ENCODE results near the gene PRIM2.
"Not testable (repeated sequence)": the region's sequence is repeated elsewhere in the genome, so short reads cannot be mapped to it uniquely, and the experiment has no call there.

PRIM2 gene

DNA sequence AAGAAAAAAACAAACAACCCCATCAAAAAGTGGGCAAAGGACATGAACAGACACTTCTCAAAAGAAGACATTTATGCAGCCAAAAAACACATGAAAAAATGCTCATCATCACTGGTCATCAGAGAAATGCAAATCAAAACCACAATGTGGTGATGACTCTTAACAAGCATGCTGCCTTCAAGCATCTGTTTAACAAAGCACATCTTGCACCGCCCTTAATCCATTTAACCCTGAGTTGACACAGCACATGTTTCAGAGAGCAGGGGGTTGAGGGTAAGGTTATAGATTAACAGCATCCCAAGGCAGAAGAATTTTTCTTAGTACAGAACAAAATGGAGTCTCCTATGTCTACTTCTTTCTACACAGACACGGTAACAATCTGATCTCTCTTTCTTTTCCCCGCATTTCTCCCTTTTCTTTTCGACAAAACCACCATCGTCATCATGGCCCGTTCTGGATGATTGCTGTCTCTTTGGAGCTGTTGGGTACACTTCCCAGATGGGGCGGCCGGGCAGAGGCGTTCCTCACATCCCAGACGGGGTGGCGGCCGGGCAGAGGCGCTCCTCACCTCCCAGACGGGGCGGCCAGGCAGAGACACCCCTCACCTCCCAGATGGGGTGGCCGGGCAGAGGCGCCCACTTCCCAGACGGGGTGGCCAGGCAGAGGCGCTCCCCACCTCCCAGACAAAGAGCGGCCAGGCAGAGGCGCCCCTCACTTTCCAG lies 7.2 kb upstream of the PRIM2 start:
- DNase-seq: peak; percentile 70

DNA sequence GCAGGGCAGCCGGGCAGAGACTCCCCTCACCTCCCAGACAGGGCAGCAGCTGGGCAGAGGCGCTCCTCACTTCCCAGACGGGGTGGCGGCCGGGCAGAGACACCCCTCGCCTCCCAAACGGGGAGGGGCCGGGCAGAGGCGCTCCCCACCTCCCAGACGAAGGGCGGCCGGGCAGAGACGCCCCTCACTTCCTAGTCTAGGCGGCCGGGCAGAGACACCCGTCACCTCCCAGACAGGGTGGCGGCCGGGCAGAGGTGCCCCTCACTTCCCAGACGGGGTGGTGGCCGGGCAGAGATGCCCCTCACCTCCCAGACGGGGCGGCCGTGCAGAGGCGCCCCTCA lies 6.6 kb upstream of the PRIM2 start:
- DNase-seq: no peak

DNA sequence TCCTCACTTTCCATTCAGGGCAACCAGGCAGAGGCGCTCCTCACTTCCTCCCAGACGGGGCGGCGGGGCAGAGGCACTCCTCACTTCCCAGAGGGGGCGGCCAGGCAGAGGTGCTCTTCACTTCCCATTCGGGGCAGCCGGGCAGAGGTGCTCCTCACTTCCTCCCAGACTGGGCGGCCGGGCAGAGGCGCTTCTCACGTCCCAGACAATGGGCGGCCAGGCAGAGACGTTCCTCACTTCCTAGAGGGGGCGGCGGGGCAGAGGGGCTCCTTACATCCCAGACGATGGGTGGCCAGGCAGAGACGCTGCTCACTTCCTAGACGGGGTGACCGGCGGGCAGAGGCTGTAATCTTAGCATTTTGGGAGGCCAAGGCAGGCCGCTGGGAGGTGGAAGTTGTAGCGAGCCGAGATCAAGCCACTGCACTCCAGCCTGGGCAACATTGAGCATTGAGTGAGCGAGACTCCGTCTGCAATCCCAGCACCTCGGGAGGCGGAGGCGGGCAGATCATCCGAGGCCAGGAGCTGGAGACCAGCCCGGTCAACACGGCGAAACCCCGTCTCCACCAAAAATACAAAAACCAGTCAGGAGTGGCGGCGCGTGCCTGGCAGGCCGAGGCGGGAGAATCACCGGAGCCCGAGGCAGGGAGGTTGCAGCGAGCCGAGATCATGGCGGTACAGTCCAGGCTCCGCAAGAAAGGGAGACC lies 6.0 kb upstream of the PRIM2 start:
- DNase-seq: not testable (repeated sequence)

DNA sequence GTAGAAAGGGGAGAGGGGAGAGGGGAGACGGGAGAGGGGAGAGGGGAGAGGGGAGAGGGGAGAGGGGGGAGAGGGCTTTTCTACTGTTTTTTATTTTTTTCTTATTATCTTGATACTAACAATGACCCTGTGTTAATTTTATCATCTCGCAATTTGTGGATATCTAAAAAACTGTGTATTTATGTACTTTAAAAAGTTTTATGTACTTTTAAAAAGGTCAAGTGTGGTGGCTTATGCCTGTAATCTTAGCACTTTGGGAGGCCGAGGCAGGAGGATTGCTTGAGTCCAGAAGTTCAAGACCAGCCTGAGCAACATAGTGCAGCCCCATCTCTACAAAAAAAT lies 5.5 kb upstream of the PRIM2 start:
- DNase-seq: no peak

DNA sequence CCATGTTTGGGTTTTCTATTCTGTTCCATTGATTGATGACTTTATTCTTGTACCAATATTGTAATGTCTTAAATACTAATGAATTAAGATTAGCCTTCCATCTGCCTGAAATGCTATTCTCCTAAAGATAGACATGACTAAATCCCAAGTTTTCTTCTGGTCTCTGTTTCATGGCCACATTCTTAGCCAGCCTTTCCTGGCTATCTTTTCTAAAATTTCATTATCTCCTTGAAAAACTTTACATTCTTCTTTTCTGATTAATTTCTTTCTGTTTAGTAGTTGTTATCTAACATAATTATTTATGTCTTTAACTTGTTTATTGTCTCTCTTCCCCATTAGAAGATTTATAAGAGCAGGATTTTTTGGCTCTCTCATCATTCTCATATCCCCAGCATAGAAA lies 4.4 kb upstream of the PRIM2 start:
- DNase-seq: no peak

DNA sequence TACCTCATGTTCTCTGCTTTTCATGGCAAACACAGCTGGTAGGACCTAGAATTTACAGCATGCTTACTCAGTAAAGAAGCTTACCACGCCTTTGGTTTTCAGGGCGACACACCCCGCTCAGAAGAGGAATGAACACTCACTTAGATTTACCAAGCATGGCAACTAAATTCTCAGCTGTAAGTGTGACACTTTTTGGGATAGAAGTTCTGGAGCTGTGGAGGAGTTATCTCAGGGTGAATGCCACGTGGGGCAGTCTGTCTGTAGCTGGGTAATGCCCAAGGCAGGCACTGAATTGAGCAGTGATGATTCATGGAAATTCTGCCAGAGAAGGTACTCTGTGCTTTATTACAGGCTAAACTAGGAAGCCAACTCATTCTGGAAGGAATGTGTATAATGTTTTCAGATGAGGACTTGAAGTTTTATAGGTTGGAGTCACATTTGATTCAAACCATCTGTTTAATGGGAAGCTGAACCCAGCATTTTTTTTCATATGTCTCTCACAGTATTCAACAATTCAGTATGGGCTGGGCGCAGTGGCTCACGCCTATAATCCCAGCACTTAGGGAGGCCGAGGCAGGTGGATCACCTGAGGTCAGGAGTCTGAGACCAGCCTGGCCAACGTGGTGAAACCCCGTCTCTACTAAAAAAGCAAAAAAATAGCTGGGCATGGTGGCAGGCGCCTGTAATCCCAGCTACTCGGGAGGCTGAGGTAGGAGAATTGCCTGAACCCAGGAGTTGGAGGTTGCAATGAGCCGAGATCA lies 3.5 kb upstream of the PRIM2 start:
- DNase-seq: peak; percentile 100

DNA sequence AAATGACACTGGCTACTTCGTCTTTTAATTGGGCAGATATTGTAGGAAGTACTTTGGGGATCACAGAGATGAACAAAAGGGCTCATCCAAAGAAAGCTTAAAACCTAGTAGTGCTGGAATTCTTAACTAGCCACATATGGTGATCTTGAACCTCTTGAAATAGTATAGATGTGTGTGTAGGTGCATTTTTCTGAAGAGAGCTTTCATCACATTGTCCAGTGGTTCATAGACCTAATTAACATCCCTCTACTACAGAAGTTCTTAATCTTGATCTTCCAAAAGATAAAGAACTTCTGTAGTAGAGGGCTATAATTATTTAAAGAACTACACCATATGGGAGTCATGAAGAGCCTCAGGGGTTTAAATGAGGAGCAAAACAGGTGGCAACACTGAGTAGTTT lies 2.3 kb upstream of the PRIM2 start:
- peak; percentile 34 for DNase-seq

DNA sequence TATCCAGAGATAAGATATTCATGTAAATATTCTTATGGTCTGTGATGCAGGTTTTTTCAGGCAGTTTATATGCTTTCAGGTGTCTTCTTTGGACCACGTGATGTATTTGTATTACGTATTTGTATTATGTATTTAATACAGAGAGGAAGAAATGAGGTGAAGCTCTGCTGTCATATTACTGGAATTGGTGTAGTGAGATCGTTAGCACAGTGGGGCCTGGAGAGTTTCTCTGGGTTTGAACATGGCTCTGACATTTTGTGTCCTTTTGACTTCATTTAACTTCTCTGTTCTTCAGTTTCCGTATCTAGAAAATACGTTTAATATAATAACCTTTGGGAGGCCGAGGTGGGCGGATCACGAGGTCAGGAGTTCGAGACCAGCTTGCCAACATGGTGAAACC lies 1.6 kb upstream of the PRIM2 start:
- no peak for DNase-seq

DNA sequence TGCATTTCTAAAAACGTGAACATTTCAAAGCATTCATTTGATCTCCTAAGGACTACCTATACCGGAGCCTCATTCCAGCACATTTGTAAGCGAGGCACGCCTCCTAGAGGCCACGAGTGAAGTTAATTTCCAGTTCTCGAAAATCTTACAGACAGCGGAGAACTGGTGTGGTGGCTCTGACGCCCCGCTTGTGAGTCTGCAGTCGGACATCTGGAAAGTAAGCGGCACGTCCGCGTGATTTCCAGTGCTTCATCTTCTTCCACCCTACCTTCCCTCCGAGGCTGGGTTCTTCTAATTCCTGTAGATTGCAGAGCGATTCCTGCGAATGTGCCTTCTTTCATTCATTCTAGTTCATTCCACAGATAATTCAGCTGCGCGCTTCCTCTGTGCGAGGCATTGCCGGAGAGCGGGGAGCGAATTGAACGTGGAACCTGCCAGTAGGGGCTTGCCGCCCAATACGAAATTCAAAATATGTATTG lies 810 bp upstream of the PRIM2 start:
- DNase-seq: peak; percentile 95

DNA sequence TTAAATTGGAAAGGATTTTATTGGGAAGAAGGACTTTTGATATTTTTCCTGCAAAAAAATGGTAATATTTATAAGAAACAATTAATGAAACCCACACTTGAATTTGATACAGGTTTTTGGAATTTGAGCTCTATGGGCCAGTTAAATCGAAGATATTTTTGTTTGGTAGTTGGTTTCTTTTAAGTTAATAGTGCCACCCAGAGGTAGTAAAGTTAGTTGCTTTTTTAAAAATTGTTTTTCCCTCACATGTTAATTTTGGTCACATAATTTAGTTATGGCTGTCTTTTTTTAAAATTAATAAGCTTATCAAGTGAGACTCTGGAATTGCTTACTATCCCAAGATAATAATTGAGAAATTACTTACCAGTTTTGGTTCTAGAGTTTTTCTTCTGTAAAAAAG lies 7.1 kb downstream of the PRIM2 start:
- DNase-seq: peak; percentile 29

DNA sequence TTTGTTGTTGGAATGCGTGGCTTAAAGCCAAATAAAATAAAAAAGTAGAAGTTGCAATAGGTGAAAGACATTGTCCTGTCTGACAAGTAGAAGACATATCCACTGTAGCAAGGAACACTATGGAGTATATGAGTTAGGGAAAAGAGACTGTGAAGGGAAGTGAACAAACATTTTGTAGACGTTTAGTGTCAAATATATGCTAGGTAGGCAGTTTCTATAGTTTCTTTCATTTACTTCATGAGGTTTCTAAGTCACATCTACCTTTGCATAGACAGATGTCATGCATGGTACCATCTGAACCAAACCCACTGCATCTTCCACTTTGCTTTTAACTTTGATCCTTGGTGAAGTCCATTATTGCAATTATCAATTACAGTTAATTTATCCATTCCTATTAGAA lies 9.9 kb downstream of the PRIM2 start:
- no peak for DNase-seq

DNA sequence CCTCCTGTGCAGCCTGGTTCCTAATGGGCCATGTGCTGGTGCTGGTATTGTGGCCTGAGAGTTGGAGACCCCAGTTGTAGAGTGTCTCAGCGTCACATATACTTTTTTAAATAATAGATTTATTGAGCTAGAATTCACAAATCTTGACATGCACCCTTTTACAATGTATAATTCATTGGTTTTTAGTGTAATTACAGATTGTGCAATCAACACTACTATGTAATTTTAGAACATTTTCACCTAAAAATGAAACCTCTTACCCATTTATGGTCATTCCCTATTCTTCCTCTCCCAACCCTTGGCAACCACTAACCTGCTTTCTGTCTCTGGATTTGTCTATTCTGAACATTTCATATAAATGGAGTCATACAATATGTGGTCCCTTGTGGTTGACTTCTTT lies 10.6 kb downstream of the PRIM2 start:
- DNase-seq: no peak

DNA sequence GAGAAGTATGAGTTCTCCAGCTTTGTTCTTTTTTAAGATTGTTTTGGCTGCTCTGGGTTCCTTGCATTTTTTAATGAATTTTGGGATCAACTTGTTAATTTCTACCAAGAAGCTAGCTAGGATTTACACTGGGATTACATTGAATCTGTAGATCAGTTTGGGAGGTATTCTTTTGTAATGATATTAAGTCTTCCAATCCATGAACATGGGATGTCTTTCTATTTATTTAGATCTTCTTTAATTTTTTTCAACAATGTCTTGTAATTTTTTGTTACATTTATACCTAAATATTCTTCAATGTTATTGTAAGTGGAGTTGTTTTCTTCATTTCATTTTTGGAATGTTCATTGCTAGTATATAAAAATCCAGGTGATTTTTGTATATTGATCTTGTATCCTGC lies 12.5 kb downstream of the PRIM2 start:
- DNase-seq: no peak

DNA sequence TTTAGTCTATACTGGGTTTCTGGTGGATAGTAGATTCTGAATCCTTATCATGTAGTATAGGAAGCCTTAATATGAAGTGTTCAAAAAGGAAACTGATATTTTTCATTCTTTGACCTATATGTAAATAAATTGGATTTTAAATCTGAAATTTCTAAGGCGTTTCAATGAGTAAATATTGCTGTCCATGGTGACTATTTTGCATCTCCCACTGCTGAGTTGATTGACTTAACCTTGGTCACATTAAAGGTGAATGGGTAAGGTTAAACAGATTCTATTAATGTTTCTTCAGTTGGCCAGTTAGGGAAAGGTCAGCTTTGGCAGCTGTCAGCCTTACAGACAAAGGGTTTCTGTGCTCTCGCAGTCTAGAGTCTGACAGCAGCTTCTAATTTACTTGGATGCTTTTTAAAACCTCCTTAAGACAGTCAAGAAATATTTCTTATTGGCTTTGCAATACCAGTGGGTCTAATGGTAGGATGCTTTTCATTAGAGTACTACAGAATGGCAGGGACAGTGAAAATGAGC lies 24.8 kb downstream of the PRIM2 start:
- DNase-seq: no peak

DNA sequence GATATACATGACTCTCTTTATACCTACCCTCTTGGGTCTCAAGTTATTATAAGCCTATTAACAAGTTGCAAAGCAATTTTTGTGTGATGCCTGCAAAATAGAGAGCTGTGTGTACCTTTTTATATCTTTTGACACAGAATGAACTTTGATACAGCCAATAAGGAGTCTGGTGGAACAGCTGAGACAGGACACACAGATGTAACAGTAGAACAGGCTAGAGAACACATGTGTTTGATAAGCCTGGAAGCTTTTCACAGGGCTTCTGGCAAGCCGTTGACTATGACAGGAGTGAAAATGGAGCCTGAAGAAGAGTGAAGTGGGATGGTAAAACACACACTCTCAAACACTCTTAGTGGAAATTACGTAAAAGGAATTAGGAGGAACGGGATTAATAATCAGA lies 25.9 kb downstream of the PRIM2 start:
- not testable (repeated sequence) for DNase-seq

DNA sequence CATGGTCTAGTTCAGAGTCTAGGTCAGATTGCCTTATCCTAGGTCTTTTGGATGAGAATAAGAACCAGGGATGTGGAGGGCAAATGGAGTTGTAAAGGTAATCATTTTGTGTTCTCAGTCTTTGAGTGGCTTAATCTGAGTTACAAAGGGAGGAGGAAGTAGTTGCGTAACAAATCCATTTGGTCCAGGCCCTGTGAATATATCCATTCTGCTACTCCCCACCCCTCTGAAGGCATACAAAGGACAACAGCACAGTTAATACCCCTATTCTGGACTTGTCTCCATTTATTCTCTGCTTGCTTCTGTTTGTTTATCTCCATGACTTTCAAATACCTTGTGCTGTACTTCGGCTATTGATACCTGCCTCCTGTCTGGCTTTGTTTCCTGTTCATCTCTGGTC lies 29.3 kb downstream of the PRIM2 start:
- DNase-seq: not testable (repeated sequence)

DNA sequence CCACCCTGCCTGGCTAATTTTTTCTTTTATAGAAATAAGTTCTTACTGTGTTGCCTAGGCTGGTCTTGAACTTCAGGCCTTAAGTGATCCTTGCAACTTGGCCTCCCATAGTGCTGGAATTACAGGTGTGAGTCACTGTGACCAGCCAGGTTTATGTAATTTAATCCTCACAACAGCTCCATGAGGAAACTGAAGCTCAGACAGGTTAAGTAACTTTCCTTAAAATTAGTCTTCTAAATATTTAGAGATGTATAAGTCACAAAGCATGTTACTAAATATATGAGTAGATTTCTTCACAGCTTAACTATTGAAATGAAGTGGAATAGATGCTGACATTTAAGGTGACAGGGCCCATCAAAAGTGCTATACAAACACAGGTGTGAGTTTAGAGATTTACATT lies 30.2 kb downstream of the PRIM2 start:
- not testable (repeated sequence) for DNase-seq

DNA sequence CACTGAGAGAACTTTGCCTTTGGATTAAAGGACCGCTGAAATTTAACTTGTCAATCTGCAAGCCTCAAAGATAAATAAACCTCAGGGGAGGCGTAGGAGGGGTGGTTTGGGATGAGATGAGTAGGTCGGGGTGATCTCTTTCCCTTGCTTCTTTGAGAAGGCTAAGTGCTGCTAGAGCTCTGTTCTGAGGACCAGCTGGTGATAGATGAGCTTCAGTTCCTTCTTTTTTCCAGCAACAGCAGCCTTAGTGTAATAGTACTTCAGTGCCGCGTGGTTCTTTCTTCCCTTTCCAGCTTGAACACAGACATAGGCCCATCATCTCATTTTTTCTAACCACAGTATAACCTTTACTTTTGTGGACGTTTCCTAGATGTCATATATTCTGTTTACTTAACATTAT lies 33.0 kb downstream of the PRIM2 start:
- not testable (repeated sequence) for DNase-seq

DNA sequence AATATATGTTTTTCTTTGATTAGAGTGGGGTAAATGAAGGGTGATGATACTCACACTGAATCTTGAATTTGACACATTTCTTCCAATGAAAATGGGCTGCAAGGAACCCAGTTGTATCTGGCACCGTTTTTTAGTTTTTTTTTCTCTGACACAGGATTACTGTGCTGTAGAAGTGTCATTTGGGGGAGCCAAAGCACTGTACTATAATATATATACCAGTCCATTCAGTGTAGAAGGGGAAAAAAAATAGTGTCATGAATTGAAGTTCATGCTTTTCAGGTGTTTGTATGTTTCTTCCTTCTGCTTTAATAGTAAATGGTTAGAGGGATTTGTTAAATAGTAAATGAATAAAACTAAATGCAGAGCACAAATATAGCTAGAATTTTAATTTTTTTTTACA lies 35.2 kb downstream of the PRIM2 start:
- DNase-seq: not testable (repeated sequence)

DNA sequence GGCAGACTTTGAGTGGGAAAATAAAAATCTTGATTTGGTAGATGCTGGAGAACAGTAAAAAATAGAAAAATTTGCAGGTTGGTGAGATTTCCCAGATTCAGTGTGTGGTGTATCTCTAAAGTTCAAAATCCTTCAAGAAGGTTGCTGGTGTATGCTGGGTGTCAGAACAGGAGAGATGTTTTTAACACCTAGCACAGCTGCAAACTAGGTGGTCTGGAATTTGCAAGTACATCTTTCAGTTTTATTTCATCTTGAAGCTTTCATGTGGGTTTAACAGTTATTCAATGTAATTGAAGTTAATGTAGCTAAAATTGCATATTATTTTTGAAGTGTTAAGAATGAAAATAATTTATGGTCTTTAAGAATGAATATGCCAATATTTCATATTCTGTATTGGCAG lies 40.9 kb downstream of the PRIM2 start:
- DNase-seq: not testable (repeated sequence)

DNA sequence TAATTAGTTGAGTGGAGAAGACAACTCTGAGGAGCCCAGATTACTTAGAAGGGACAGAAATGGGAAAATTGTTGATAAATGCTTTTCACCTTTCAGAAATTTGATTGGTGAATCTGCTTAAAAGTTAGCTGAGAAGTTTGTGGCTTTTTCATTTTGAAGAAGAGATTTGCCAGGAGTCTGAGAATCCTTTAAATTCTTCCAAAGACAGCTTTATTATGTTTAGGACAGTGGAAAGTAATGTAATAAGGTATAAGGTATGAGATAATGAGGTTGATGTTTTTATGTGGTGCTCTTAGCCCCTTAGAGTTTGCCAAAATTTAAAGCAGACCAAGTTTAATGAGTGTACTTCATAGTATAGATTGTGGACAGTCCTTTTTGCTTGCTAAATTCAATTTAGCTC lies 42.3 kb downstream of the PRIM2 start:
- not testable (repeated sequence) for DNase-seq

DNA sequence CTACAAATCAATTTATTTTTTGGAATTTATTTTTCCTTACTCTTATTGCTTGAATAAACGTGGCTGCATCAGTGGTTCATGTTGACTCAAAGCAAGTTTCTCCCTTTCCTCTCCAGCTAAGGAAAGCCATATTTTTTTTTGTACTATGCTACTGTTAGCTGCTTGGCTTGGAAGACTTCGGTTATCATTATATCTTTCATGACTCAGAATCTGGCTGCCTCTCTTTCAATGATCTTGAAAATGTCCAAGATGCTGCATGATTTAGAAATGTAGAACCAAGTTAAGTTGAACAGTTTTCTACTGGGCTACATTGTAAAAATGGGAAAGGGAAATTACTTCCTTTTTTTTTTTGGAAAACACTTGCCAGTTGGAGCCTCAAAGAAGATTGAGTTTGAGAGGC lies 44.9 kb downstream of the PRIM2 start:
- peak; percentile 24 for DNase-seq

DNA sequence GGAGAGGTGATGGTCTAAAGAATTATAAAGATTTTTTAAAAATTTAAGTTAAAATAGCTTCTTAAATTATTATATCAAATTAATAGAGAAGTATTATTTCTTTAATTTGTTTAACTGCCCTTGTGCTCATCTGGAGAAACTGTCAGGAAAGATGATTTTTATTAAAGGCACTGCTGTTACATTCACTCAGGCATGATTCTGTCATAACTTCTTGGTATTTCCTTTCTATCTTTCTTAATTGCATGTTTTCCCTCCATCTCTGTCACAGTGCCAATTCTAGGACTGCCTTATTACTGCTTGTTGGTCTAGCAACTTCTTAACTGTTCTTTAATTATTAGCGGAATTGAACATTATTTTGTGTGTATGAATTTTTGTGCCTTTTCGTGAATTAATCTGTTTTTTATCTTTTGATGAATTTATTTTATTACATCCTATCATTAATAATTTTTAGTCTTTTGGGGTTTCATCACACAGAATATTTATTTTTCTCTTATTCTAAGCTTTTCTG lies 47.7 kb downstream of the PRIM2 start:
- DNase-seq: peak; percentile 37
